SK-N-SH treated with all-trans-retinoic acid at 6 μM for 48 hours (cell line): Measurements from ENCODE around the gene BCAM.
"Not testable (repeated sequence)": the region's sequence is repeated elsewhere in the genome, so short reads cannot be mapped to it uniquely, and the experiment has no call there.

Experiments used
- ATAC-seq: fragments of 200-7000 bp; cut with Tn5 transposase; 3 replicates; pipeline ENCODE4 v1.9.1; 2020; ENCODE audit warnings: mild to moderate bottlenecking, moderate library complexity
- ARNTL ChIP-seq: fragments of 450-650 bp; formaldehyde crosslinking; IDR thresholded peaks from 2 replicates; pipeline ENCODE4 v1.5.0; 2020; ENCODE audit warnings: low read depth, mild to moderate bottlenecking, moderate library complexity, borderline replicate concordance
- BACH2 ChIP-seq: fragments of 250-450 bp; sonication (Bioruptor Pico); IDR thresholded peaks from 2 replicates; pipeline ENCODE4 v1.9.0; 2021; ENCODE audit warnings: mild to moderate bottlenecking, borderline replicate concordance
- CREB5 ChIP-seq: fragments of 250-450 bp; sonication (Bioruptor Pico); IDR thresholded peaks from 2 replicates; pipeline ENCODE4 v1.5.1; 2020; ENCODE audit warnings: low read depth, mild to moderate bottlenecking, moderate library complexity
- CSDC2 ChIP-seq: fragments of 250-450 bp; sonication (Bioruptor Pico); IDR thresholded peaks from 2 replicates; pipeline ENCODE4 v1.5.0; 2020; ENCODE audit warnings: mild to moderate bottlenecking, moderate library complexity
- CSRNP3 ChIP-seq: fragments of 250-450 bp; sonication (Bioruptor Pico); IDR thresholded peaks from 2 replicates; pipeline ENCODE4 v1.5.1; 2021; ENCODE audit warnings: mild to moderate bottlenecking, moderate library complexity
- ESRRG ChIP-seq: fragments of 250-450 bp; sonication (Bioruptor Pico); IDR thresholded peaks from 2 replicates; pipeline ENCODE4 v1.6.1; 2021; ENCODE audit warnings: mild to moderate bottlenecking
- GLIS3 ChIP-seq: fragments of 250-450 bp; sonication (Bioruptor Pico); IDR thresholded peaks from 2 replicates; pipeline ENCODE4 v1.5.0; 2020; ENCODE audit warnings: mild to moderate bottlenecking, moderate library complexity
- ISL1 ChIP-seq: fragments of 250-450 bp; sonication (Bioruptor Pico); IDR thresholded peaks from 2 replicates; pipeline ENCODE4 v2.1.2; 2022; ENCODE audit warnings: mild to moderate bottlenecking, moderate library complexity
- OSR1 ChIP-seq: fragments of 250-450 bp; sonication (Bioruptor Pico); IDR thresholded peaks from 2 replicates; pipeline ENCODE4 v1.8.0; 2022; ENCODE audit warnings: moderate library complexity, mild to moderate bottlenecking, inconsistent platforms
- PATZ1 ChIP-seq: fragments of 250-450 bp; sonication (Bioruptor Pico); IDR thresholded peaks from 2 replicates; pipeline ENCODE4 v1.8.0; 2020; ENCODE audit warnings: mild to moderate bottlenecking, moderate library complexity, borderline replicate concordance
- POU6F1 ChIP-seq: fragments of 250-450 bp; sonication (Bioruptor Pico); IDR thresholded peaks from 2 replicates; pipeline ENCODE4 v1.8.0; 2021; ENCODE audit warnings: low read depth, mild to moderate bottlenecking, moderate library complexity, borderline replicate concordance
- PPARA ChIP-seq: fragments of 250-450 bp; sonication (Bioruptor Pico); IDR thresholded peaks from 2 replicates; pipeline ENCODE4 v1.5.0; 2020; ENCODE audit warnings: mild to moderate bottlenecking, borderline replicate concordance
- RARB ChIP-seq: fragments of 250-450 bp; sonication (Bioruptor Pico); IDR thresholded peaks from 2 replicates; pipeline ENCODE4 v1.8.0; 2021; ENCODE audit warnings: mild to moderate bottlenecking, moderate library complexity
- SNAI2 ChIP-seq: fragments of 250-450 bp; sonication (Bioruptor Pico); IDR thresholded peaks from 2 replicates; pipeline ENCODE4 v1.5.0; 2020; ENCODE audit warnings: mild to moderate bottlenecking, moderate library complexity
- TCF4 ChIP-seq: fragments of 250-450 bp; sonication (Bioruptor Pico); IDR thresholded peaks from 2 replicates; pipeline ENCODE4 v1.8.0; 2021; ENCODE audit warnings: mild to moderate bottlenecking, moderate library complexity, borderline replicate concordance
- TOX ChIP-seq: fragments of 250-450 bp; sonication (Bioruptor Pico); IDR thresholded peaks from 2 replicates; pipeline ENCODE4 v1.8.0; 2021; ENCODE audit warnings: mild to moderate bottlenecking, moderate library complexity, borderline replicate concordance
- TSHZ2 ChIP-seq: fragments of 250-450 bp; sonication (Bioruptor Pico); IDR thresholded peaks from 2 replicates; pipeline ENCODE4 v1.5.0; 2020; ENCODE audit warnings: mild to moderate bottlenecking, moderate library complexity
- ZFP3 ChIP-seq: fragments of 250-450 bp; sonication (Bioruptor Pico); IDR thresholded peaks from 2 replicates; pipeline ENCODE4 v1.5.0; 2020; ENCODE audit warnings: mild to moderate bottlenecking, moderate library complexity
- ZFP30 ChIP-seq: fragments of 450-650 bp; formaldehyde crosslinking; IDR thresholded peaks from 2 replicates; pipeline ENCODE4 v1.5.0; 2022; ENCODE audit warnings: mild to moderate bottlenecking, moderate library complexity
- ZNF70 ChIP-seq: fragments of 450-650 bp; formaldehyde crosslinking; IDR thresholded peaks from 2 replicates; pipeline ENCODE4 v1.5.0; 2020; ENCODE audit warnings: mild to moderate bottlenecking, moderate library complexity
- ZNF8 ChIP-seq: fragments of 450-650 bp; formaldehyde crosslinking; IDR thresholded peaks from 2 replicates; pipeline ENCODE4 v1.5.0; 2020; ENCODE audit warnings: mild to moderate bottlenecking, moderate library complexity

The BCAM gene

GRCh38 chr19:44770550-44771257 lies 38.2 kb upstream of the BCAM start (continued):
- TF ChIP-seq POU6F1 (CRISPR knock-in tag) (no peak), OSR1 (CRISPR knock-in tag) (no peak), ZFP3 (no peak), TOX (CRISPR knock-in tag) (no peak), ZNF70 (CRISPR knock-in tag) (no peak), BACH2 (CRISPR knock-in tag) (no peak), CSDC2 (CRISPR knock-in tag) (no peak), ISL1 (CRISPR knock-in tag) (no peak), ESRRG (CRISPR knock-in tag) (no peak), PPARA (CRISPR knock-in tag) (no peak)

GRCh38 chr19:44772144-44772543 lies 36.8 kb upstream of the BCAM start:
- not testable (repeated sequence) for ATAC-seq

- no peak for TF ChIP-seq ZFP30 (CRISPR knock-in tag)
- TF ChIP-seq ZNF8 (CRISPR knock-in tag): no peak
- no peak for TF ChIP-seq BACH2 (CRISPR knock-in tag)
- no peak for TF ChIP-seq POU6F1 (CRISPR knock-in tag)
- no peak for TF ChIP-seq TSHZ2 (CRISPR knock-in tag)
- TF ChIP-seq GLIS3: no peak
- TF ChIP-seq TCF4 (CRISPR knock-in tag): no peak
- TF ChIP-seq RARB (CRISPR knock-in tag): no peak
- no peak for TF ChIP-seq PATZ1 (CRISPR knock-in tag)
- no peak for TF ChIP-seq ARNTL (CRISPR knock-in tag)
- no peak for TF ChIP-seq SNAI2
- no peak for TF ChIP-seq TOX (CRISPR knock-in tag)
- no peak for TF ChIP-seq CREB5
- TF ChIP-seq ZNF70 (CRISPR knock-in tag): no peak
- no peak for TF ChIP-seq ZFP3
- TF ChIP-seq PPARA (CRISPR knock-in tag): no peak
- no peak for TF ChIP-seq CSRNP3 (CRISPR knock-in tag)
- TF ChIP-seq CSDC2 (CRISPR knock-in tag): no peak
- no peak for ATAC-seq
Measured at GRCh38 chr19:44772959-44773358, 35.9 kb upstream of the BCAM start.
